GM21515 (cell line): ENCODE results near the gene YEATS4.

Experiments
- ATAC-seq: cut with Tn5 transposase; IDR thresholded peaks from one replicate; pipeline ENCODE4 v1.9.1; 2021; ENCODE audit not compliant: unreplicated experiment

Gene YEATS4

DNA sequence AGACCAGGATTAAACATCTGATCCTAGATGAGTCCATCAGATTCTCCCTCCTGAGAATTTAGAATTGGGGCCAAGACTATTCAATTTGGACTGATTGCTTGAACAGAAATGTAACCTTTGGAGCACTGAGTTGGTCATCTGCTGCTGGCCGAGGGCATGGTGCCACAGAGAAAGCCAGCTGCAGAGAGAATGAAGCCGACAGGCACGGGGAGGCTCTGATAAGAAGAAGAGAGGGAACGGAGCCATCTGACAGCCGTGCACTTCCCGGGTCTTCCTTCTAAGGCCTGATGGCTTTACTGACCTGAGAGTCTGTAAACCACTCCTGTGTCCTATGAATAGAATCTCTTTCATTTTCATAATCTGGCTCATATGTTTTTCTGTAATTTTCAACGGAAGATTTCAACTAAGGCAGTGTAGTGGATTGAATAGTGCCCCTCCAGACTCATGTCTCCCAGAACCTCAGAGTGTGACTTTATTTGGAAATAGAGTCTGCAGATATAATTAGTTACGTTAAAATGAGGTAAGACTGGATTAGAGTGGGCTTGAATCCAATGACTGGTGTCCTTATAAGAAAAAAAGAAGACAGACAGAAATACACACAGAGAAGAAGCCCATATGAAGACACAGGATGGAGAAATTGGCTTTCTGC lies 71.5 kb downstream of the YEATS4 start:
- no peak for ATAC-seq

DNA sequence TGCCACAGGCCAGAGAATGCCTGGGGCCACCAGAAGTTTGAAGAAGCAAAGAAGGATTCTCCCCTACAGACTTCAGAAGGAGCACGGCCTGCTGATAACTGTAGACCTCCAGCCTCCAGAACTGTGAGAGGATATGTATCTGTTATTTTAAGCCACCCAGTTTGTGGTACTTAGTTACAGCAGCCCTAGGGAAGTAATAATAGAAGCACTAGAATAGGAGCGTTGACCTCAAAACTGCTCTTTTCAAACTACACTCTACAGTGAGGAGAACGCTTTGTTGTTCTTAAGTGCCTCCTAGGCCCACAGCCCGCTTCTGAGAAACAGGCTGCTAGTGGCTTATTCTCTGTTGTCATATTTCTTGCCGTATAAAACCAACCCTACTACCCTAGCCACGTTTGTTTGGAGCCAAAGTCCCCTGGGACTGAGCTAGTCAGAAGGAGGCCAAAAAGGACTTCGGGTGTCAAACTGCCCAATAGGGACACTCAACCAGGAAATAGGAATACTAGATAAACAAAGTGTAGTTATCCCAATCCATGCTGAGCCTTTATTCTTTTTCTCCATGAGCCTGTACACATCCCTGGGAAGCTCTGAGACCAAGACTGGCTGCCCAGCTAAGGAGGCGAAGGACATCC lies 72.2 kb downstream of the YEATS4 start:
- ATAC-seq, result no peak

DNA sequence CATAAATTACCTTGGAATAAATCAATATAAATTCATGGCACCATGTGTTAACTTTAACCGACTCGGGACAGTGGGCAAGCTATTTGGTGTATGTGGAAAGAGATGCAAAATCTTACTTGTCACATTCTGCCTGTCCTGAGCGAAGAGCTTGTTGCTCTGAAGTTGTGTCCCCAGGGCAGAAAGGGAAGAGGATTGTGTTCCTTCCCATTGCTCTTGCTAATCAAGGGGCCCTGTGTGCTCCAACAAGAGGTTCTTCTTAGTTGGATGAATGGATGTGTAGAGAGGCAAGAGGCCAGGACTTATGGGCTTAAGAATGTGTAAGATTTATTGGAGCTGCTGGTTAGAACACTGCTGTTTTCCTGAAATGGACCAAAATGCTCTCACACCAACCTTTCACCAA lies 74.1 kb downstream of the YEATS4 start:
- ATAC-seq, result no peak

DNA sequence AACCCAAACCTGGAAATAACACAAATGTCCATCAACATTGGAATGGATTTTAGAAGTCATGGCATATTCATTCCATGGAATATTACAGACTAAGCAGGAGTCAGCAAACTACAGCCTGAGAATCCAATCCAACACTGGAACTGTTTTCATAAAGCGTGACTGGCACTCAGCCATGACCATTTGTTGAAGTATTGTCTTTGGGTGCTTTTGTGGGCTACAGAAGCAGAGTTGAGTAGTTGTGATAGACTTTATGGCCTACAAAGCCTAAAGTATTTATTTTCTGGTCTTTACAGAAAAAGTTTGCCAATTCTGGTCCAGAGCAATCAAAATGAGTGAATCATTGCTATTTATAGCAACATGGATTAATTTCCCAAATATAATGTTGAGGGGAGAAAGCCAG lies 76.1 kb downstream of the YEATS4 start:
- ATAC-seq, result no peak

DNA sequence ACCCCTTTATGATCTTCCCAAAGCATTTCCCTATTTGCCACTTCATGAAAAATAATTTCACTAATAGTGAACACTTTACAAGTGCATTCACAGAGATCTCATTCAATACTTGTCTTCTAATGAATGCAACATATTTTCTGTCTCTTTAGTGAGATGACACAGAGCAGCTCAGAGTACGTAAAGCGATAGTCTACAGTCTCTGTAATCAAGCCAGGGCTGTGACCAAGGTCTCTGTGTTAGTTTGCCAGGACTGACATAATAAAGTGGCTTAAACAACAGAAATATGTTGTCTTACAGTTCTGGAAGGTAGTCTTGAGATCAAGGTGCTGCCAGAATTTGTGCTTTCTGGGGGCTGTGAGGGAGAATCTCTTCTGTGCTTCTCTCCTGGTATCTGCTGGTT lies 77.5 kb downstream of the YEATS4 start:
- no peak for ATAC-seq

DNA sequence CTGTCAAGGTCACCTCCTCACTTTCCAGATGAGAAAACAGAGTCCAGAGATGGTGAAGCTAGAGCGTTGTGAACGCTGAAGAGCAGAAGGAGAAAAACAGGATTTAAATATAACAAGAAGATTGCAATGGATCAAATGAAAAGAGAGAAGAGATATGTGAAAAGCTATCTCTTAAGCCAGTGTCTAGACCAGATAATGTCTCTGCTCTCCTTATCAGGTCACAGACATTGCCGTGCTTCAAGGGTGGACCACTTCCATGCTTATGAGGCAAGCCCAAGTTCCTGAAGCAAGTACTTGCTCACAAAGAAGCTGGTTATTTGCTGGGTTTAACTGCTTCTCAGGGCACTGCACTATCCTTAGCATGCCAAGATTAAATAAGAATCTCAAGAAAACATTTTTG lies 79.0 kb downstream of the YEATS4 start:
- ATAC-seq, result no peak

DNA sequence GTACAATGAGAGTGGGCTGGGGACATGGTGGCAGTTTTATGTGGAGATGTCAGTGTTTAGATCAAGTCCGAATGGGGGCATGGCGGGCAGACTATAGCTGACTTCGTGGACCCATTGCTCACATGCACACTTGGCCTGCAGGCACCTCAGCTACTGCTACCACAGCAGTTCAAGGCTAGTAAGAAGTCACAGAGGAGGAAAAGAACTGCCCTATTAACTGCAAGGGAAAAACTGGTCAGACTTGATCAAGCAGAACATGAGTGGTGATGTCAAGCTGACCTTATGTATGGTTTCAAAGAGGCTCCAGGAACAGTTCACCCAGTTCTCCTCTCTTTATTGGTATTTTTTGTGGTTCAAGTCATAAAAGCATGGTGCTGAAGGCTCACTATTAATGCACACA lies 80.5 kb downstream of the YEATS4 start:
- no peak for ATAC-seq
